Panc1 (cell line): Measurements from ENCODE around the gene ERCC5.

Experiments
- POLR2AphosphoS5 ChIP-seq: IDR thresholded peaks from 2 replicates; pipeline ENCODE4 v1.6.1; 2012; ENCODE audit warnings: mild to moderate bottlenecking, low read depth, low read length, moderate library complexity
- REST ChIP-seq, 2 experiments: IDR thresholded peaks; 2 replicates each; pipeline ENCODE4 v1.6.1; 2011 to 2012; ENCODE audit warnings: low read depth in 2 of 2, control low read depth in 1 of 2, low read length in 1 of 2, mild to moderate bottlenecking in 1 of 2, moderate library complexity in 1 of 2; ENCODE audit not compliant: insufficient read depth in 1 of 2
- SIN3A ChIP-seq: IDR thresholded peaks from 2 replicates; pipeline ENCODE4 v1.6.1; 2012; ENCODE audit warnings: low read depth, mild to moderate bottlenecking, low read length, moderate library complexity, borderline replicate concordance; ENCODE audit not compliant: insufficient read depth
- TCF7L2 ChIP-seq: IDR thresholded peaks from 2 replicates; pipeline ENCODE4 v1.6.1; 2011; ENCODE audit warnings: mild to moderate bottlenecking, low read depth, low read length, inconsistent platforms
- TF ChIP-seq, protein P1 (sequence below): fragments of 450-650 bp; IDR thresholded peaks from 2 replicates; pipeline ENCODE4 v1.5.1; 2017; ENCODE audit warnings: mild to moderate bottlenecking

DNA sequence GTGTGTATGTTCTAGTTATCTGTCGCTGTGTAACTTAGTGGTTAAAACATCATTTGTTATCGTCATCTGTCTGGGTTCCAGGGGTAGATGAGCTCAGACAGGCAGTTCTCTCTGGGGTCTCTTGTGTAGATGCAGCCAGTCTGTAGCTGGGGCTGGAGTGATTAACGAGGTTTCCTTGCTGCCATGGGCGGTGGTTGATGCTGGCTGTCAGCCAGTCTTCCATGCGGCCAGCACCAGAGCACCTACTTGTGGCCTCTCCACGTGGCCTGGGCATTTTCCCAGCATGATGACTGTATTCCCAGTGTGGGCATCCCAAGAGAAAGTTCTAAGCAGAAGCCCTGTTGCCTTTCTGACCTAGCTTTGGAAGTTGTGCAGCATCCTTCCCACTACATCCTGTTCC lies 10.7 kb downstream of the ERCC5 start:
- TF ChIP-seq, protein P1, sequence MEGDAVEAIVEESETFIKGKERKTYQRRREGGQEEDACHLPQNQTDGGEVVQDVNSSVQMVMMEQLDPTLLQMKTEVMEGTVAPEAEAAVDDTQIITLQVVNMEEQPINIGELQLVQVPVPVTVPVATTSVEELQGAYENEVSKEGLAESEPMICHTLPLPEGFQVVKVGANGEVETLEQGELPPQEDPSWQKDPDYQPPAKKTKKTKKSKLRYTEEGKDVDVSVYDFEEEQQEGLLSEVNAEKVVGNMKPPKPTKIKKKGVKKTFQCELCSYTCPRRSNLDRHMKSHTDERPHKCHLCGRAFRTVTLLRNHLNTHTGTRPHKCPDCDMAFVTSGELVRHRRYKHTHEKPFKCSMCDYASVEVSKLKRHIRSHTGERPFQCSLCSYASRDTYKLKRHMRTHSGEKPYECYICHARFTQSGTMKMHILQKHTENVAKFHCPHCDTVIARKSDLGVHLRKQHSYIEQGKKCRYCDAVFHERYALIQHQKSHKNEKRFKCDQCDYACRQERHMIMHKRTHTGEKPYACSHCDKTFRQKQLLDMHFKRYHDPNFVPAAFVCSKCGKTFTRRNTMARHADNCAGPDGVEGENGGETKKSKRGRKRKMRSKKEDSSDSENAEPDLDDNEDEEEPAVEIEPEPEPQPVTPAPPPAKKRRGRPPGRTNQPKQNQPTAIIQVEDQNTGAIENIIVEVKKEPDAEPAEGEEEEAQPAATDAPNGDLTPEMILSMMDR = no peak
- TF ChIP-seq POLR2AphosphoS5 = no peak
- TF ChIP-seq TCF7L2 = no peak
- no peak for TF ChIP-seq SIN3A
- TF ChIP-seq REST (IDR thresholded peaks at IDR 0.05; ENCODE audit: insufficient read depth in 1 of 2, low read depth in 2 of 2, low read length in 1 of 2) = no peak
